ENCODE data around the gene CYP2B6.
"Not testable (repeated sequence)": the region's sequence is repeated elsewhere in the genome, so short reads cannot be mapped to it uniquely, and the experiment has no call there.

DNA sequence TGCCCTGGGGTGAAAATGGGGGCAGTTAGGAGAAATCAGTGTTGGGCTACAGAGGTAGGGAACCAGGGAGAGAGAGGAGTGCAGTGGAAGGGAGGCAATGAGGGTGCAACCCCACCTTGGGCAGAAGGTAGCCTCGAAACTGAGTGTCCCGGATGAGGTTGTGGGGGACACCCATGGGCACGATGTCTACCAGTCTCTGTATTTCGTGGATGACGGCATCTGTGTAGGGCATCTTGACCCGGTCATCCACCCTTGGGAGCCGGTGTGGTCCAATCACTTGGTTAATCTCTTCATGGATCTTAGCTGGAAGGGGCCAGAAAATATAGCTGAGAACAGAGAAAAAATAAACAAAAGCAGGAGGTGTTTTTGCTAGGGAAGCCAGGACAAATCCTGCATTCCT, 61.1 kb downstream of the CYP2B6 start:
- TF ChIP-seq, protein P1, sequence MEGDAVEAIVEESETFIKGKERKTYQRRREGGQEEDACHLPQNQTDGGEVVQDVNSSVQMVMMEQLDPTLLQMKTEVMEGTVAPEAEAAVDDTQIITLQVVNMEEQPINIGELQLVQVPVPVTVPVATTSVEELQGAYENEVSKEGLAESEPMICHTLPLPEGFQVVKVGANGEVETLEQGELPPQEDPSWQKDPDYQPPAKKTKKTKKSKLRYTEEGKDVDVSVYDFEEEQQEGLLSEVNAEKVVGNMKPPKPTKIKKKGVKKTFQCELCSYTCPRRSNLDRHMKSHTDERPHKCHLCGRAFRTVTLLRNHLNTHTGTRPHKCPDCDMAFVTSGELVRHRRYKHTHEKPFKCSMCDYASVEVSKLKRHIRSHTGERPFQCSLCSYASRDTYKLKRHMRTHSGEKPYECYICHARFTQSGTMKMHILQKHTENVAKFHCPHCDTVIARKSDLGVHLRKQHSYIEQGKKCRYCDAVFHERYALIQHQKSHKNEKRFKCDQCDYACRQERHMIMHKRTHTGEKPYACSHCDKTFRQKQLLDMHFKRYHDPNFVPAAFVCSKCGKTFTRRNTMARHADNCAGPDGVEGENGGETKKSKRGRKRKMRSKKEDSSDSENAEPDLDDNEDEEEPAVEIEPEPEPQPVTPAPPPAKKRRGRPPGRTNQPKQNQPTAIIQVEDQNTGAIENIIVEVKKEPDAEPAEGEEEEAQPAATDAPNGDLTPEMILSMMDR (IDR thresholded peaks at IDR 0.05) = not testable (repeated sequence)
- not testable (repeated sequence) for TF ChIP-seq POLR2A (IDR thresholded peaks at IDR 0.05)
